Measurements from ENCODE around the gene SUMO1. TPM values are rescaled to one million over a fixed set of nuclear protein-coding genes. Genes with fewer than 3 reads are reported as not detected.
A peak's percentile ranks its signal among the peaks of the same experiment; 100 is the strongest.
"Not testable (repeated sequence)": the region's sequence is repeated elsewhere in the genome, so short reads cannot be mapped to it uniquely, and the experiment has no call there.

Gene SUMO1
- 67.3 and 69.5 TPM in 2 replicates for total RNA-seq (2014; rRNA removed; shearing (Covaris generic))

GRCh38 chr2:202238234-202239197 lies at the start of gene SUMO1:
SUMO1 (minus strand) TSS chr2:202238597; CDS start chr2:202238451, 146 bp downstream.
- peak; percentile 91 for DNase-seq (ENCODE audit: low spot score)

- DNase-seq (ENCODE audit: low spot score): no peak
Observed at GRCh38 chr2:202286595-202286994, 48.2 kb upstream of the SUMO1 start.

GRCh38 chr2:202278944-202279343 lies 40.5 kb upstream of the SUMO1 start:
- DNase-seq (ENCODE audit: low spot score): peak; percentile 52

- DNase-seq (ENCODE audit: low spot score): no peak
Observed at GRCh38 chr2:202278036-202278760, 39.8 kb upstream of the SUMO1 start.

GRCh38 chr2:202276078-202276720 lies 37.8 kb upstream of the SUMO1 start:
- DNase-seq (ENCODE audit: low spot score): not testable (repeated sequence)

- no peak for DNase-seq (ENCODE audit: low spot score)
Observed at GRCh38 chr2:202270487-202270886, 32.1 kb upstream of the SUMO1 start.

- DNase-seq (ENCODE audit: low spot score): no peak
Observed at GRCh38 chr2:202269585-202269984, 31.2 kb upstream of the SUMO1 start.

GRCh38 chr2:202267495-202267894 lies 29.1 kb upstream of the SUMO1 start:
- DNase-seq (ENCODE audit: low spot score): peak; percentile 35

- DNase-seq (ENCODE audit: low spot score): peak; percentile 97
Observed at GRCh38 chr2:202265467-202266277, 27.3 kb upstream of the SUMO1 start, which contains the start of gene NOP58. NOP58 (plus strand) TSS chr2:202265763; CDS start chr2:202265942, 179 bp downstream.

- DNase-seq (ENCODE audit: low spot score): no peak
Observed at GRCh38 chr2:202261531-202261930, 23.1 kb upstream of the SUMO1 start.

GRCh38 chr2:202251494-202251893 lies 13.1 kb upstream of the SUMO1 start:
- no peak for DNase-seq (ENCODE audit: low spot score)

- DNase-seq (ENCODE audit: low spot score): no peak
Observed at GRCh38 chr2:202249521-202250253, 11.3 kb upstream of the SUMO1 start.

GRCh38 chr2:202247710-202248109 lies 9.3 kb upstream of the SUMO1 start:
- not testable (repeated sequence) for DNase-seq (ENCODE audit: low spot score)

GRCh38 chr2:202237787-202238233 lies 587 bp downstream of the SUMO1 start:
- peak; percentile 62 for DNase-seq (ENCODE audit: low spot score)

- no peak for DNase-seq (ENCODE audit: low spot score)
Observed at GRCh38 chr2:202221873-202222272, 16.5 kb downstream of the SUMO1 start.

- DNase-seq (ENCODE audit: low spot score): no peak
Observed at GRCh38 chr2:202215179-202215578, 23.2 kb downstream of the SUMO1 start.

- no peak for DNase-seq (ENCODE audit: low spot score)
Observed at GRCh38 chr2:202208526-202208925, 29.9 kb downstream of the SUMO1 start.

GRCh38 chr2:202204855-202205254 lies 33.5 kb downstream of the SUMO1 start:
- DNase-seq (ENCODE audit: low spot score): no peak

- DNase-seq (ENCODE audit: low spot score): no peak
Observed at GRCh38 chr2:202203348-202203747, 35.0 kb downstream of the SUMO1 start.

All from HT-29 (cell line).